ENCODE measurements around the gene ITGA3. TPM values are rescaled to one million over a fixed set of nuclear protein-coding genes. Genes with fewer than 3 reads are reported as not detected.

The ITGA3 gene
- total and polyA plus RNA-seq, 2 experiments from 2014 or later, result 28.5 to 32.8 TPM

- DNase-seq (ENCODE audit: low spot score), result no peak
- H3K79me2 ChIP-seq, result no peaks in the 10 kb centered on the region
- H3K9me3 ChIP-seq (ENCODE audit: low read depth), result no peaks in the 10 kb centered on the region
- no peaks in the 10 kb centered on the region for H3K9me2 ChIP-seq (replicated peaks; ENCODE audit: insufficient read depth)
- H4K20me1 ChIP-seq (ENCODE audit: insufficient read depth, poor library complexity, severe bottlenecking), result no peaks in the 10 kb centered on the region
- no peaks in the 10 kb centered on the region for H3K27me3 ChIP-seq
- no peaks in the 10 kb centered on the region for H3K36me3 ChIP-seq (replicated peaks; ENCODE audit: insufficient read depth, low read depth)
- 72% methylated on average over 9 of the region's 9 CpGs for WGBS (ENCODE audit: low lambda C conversion rate, missing lambda C conversion rate)
- H3K4me3 ChIP-seq, result no peak overlapping the region
- no peak overlapping the region for H3K27ac ChIP-seq
- no peak for TF ChIP-seq CTCF (IDR thresholded peaks at IDR 0.05; ENCODE audit: poor library complexity)
- TF ChIP-seq EZH2phosphoT487 (IDR thresholded peaks at IDR 0.05; ENCODE audit: low read depth, severe bottlenecking, unreplicated experiment), result no peak
- TF ChIP-seq EZH2 (IDR thresholded peaks at IDR 0.05; ENCODE audit: borderline replicate concordance), result no peak
- no peak overlapping the region for H3K4me2 ChIP-seq
- H3K4me1 ChIP-seq (ENCODE audit: insufficient read depth), result peaks cover 18% of the 10 kb centered on the region
- H2AFZ ChIP-seq, result no peak overlapping the region
These were observed 8.3 kb upstream of the ITGA3 start for GRCh38 chr17:50047488-50048126.

- H3K79me2 ChIP-seq, result no peaks in the 10 kb centered on the region
- no peaks in the 10 kb centered on the region for H3K27me3 ChIP-seq
- DNase-seq (ENCODE audit: low spot score), result no peak
- WGBS (ENCODE audit: low lambda C conversion rate, missing lambda C conversion rate), result 89% methylated on average over 17 of the region's 17 CpGs
- H3K9me3 ChIP-seq (ENCODE audit: low read depth), result no peaks in the 10 kb centered on the region
- peaks cover 24% of the 10 kb centered on the region for H3K4me1 ChIP-seq (ENCODE audit: insufficient read depth)
- no peaks in the 10 kb centered on the region for H3K9me2 ChIP-seq (replicated peaks; ENCODE audit: insufficient read depth)
- H3K27ac ChIP-seq, result no peak overlapping the region
- TF ChIP-seq CTCF (IDR thresholded peaks at IDR 0.05; ENCODE audit: poor library complexity), result no peak
- no peak for TF ChIP-seq EZH2phosphoT487 (IDR thresholded peaks at IDR 0.05; ENCODE audit: low read depth, severe bottlenecking, unreplicated experiment)
- no peak for TF ChIP-seq EZH2 (IDR thresholded peaks at IDR 0.05; ENCODE audit: borderline replicate concordance)
- H3K4me3 ChIP-seq, result no peak overlapping the region
- no peak overlapping the region for H3K4me2 ChIP-seq
- no peaks in the 10 kb centered on the region for H3K36me3 ChIP-seq (replicated peaks; ENCODE audit: insufficient read depth, low read depth)
- H2AFZ ChIP-seq, result no peak overlapping the region
- H4K20me1 ChIP-seq (ENCODE audit: insufficient read depth, poor library complexity, severe bottlenecking), result no peaks in the 10 kb centered on the region
These were observed 7.7 kb upstream of the ITGA3 start for GRCh38 chr17:50048146-50048720.

GRCh38 chr17:50048988-50049387 is 6.9 kb upstream of the ITGA3 start:
- Histone ChIP-seq H3K4me2 (no peak overlapping the region), H3K9me3 (ENCODE audit: low read depth) (no peaks in the 10 kb centered on the region), H4K20me1 (ENCODE audit: insufficient read depth, poor library complexity, severe bottlenecking) (no peaks in the 10 kb centered on the region), H3K27ac (no peak overlapping the region), H3K36me3 (replicated peaks; ENCODE audit: insufficient read depth, low read depth) (no peaks in the 10 kb centered on the region), H3K9me2 (replicated peaks; ENCODE audit: insufficient read depth) (no peaks in the 10 kb centered on the region), H2AFZ (no peak overlapping the region), H3K4me1 (ENCODE audit: insufficient read depth) (peaks cover 32% of the 10 kb centered on the region), H3K27me3 (no peaks in the 10 kb centered on the region), H3K4me3 (no peak overlapping the region), H3K79me2 (no peaks in the 10 kb centered on the region)
- DNase-seq (ENCODE audit: low spot score), result no peak
- WGBS (ENCODE audit: low lambda C conversion rate, missing lambda C conversion rate), result 83% methylated on average over 4 of the region's 4 CpGs
- TF ChIP-seq EZH2 (IDR thresholded peaks at IDR 0.05; ENCODE audit: borderline replicate concordance), result no peak
- TF ChIP-seq CTCF (IDR thresholded peaks at IDR 0.05; ENCODE audit: poor library complexity), result no peak
- no peak for TF ChIP-seq EZH2phosphoT487 (IDR thresholded peaks at IDR 0.05; ENCODE audit: low read depth, severe bottlenecking, unreplicated experiment)

All from hepatocyte (in vitro differentiated cells).